Endometrium (tissue), 2 donors: ENCODE measurements around the gene ASH1L.
A peak's percentile ranks its signal among the peaks of the same experiment; 100 is the strongest.
"Not testable (repeated sequence)": the region's sequence is repeated elsewhere in the genome, so short reads cannot be mapped to it uniquely, and the experiment has no call there.

Experiments used
- FAIRE-seq: peaks from 2 replicates; lab custom pipeline; 2012; peaks lifted over from hg19 to GRCh38; lab: Jason Lieb, UNC
- donor health status: control.
- donor health status: control.

Gene ASH1L, protein sequence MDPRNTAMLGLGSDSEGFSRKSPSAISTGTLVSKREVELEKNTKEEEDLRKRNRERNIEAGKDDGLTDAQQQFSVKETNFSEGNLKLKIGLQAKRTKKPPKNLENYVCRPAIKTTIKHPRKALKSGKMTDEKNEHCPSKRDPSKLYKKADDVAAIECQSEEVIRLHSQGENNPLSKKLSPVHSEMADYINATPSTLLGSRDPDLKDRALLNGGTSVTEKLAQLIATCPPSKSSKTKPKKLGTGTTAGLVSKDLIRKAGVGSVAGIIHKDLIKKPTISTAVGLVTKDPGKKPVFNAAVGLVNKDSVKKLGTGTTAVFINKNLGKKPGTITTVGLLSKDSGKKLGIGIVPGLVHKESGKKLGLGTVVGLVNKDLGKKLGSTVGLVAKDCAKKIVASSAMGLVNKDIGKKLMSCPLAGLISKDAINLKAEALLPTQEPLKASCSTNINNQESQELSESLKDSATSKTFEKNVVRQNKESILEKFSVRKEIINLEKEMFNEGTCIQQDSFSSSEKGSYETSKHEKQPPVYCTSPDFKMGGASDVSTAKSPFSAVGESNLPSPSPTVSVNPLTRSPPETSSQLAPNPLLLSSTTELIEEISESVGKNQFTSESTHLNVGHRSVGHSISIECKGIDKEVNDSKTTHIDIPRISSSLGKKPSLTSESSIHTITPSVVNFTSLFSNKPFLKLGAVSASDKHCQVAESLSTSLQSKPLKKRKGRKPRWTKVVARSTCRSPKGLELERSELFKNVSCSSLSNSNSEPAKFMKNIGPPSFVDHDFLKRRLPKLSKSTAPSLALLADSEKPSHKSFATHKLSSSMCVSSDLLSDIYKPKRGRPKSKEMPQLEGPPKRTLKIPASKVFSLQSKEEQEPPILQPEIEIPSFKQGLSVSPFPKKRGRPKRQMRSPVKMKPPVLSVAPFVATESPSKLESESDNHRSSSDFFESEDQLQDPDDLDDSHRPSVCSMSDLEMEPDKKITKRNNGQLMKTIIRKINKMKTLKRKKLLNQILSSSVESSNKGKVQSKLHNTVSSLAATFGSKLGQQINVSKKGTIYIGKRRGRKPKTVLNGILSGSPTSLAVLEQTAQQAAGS (N-terminal part only)

DNA sequence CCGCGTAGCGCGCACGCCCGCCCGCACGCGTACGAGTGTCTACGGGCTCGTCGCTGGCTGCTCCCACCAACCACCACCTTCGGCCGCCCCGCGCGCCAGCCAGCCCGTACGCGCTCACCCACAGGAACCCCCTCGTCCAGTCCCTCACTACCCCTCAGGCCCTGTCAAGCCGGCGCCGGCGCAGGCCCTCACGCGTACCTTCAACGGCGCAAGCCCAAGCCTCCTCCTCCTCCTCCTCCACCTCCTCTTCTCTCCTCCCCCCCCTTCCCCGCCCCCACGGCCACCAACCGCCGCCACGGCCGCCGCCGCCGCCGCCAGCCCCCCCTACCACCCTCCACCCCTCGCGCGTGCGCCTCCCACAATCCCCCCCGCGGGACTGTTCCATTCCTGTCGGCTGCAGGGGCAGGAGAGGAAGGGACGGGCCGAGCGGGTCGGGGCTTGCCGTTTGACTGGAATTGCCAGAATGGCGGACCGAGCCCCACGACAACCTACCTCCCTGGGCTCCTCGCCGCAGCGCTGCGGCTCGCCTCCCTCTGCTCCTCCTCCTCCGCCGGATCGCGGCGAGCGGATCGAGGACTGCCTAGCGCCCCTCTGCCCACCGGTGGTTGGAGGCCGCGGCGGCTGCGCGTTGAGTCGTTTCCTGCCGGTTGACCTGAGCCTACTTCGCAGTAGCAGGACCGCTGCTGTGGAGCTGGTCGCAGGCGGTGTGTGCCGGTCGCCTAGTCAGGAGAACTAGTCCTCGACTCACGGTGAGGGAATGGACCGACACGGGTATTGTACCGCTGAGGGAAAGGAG lies at the start of gene ASH1L:
Gene ASH1L, minus strand, starts transcription at position 223 of the 796 bp plus-strand sequence. CDS start 41,284 bp downstream, outside the sequence.
- no peak for FAIRE-seq

DNA sequence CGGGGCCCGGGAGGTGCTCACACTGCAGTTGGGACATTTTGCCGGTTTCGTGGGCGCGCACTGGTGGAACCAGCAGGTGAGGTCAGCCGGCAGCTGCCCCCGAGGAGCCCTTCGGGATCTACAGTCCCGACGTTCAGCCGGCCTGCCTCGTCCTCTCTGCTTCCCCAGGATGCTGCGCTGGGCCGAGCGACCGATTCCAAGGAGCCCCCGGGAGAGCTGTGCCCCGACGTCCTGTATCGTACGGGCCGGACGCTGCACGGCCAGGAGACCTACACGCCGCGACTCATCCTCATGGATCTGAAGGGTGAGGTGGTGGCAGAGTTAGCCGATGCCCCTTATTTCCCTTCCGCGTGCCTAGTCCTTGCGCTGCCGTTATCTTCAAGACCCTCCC lies 47.6 kb upstream of the ASH1L start:
- FAIRE-seq, result not testable (repeated sequence)

DNA sequence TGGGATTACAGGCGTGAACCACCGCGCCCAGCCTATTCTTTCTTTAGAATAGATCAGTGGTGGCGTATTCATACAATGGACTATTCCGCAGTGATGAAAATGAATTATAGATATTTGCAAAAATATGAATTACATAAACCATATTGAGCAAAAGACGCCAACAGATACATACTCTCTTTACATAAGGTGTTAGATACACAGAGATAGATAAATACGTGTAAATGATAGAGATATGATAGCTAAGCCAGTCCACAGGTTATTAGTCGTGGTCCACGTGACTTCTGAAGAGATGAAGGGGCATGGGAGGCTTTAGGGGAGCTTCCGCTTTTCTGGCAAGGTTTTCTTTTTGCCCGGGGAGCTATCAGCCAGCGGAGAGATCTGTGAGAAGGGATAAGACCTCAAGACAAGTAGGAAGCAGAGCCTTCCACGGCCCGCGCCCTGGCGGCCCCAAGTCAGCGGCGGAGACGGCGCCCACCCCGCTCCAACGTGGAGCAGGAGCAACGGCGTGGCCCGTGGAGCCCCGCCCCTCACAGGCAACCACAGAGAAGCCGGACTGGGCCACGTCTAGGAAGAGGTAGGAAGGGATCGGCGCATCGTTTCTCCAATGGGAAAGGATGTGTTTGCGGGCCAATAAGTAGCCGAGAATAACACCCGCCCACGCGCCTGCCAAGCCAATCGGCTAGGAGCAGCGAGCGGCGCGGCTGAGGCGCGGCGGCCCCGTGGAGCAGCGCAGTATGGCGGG lies 47.1 kb upstream of the ASH1L start, which contains the start of gene MSTO1:
Gene MSTO1, plus strand, starts transcription at position 704 of the 742 bp plus-strand sequence. Its CDS starts 31 bp downstream, at position 735.
- FAIRE-seq, result peak; percentile 73

DNA sequence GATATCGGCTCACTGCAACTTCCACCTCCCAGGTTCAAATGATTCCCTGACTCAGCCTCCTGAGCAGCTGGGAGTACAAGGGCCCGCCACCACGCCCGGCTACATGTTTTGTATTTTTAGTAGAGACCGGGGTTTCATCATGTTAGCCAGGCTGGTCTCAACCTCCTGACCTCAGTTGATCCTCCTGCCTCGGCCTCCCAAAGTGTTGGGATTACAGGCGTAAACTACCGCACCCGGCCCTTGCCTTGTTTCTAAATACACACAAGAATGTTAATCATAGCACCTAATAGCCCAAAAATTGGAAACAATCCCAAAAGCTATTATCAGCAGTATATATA lies 46.3 kb upstream of the ASH1L start:
- no peak for FAIRE-seq

DNA sequence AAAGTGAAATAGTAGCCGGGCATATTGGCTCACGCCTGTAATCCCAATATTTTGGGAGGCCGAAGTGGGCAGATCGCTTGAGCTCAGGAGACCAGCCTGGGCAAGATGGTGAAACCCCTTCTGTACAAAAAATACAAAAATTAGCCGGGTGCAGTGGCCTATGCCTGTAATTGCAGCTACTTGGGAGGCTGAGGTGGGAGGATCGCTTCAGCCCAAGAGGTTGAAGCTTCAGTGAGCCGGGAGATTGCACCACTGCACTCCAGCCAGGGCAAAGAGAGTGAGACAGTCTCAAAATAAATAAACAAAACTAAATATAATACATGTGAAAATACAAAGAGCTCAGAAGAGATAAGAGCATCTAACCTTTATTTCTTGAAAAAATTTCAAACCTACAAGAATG lies 45.1 kb upstream of the ASH1L start:
- no peak for FAIRE-seq

DNA sequence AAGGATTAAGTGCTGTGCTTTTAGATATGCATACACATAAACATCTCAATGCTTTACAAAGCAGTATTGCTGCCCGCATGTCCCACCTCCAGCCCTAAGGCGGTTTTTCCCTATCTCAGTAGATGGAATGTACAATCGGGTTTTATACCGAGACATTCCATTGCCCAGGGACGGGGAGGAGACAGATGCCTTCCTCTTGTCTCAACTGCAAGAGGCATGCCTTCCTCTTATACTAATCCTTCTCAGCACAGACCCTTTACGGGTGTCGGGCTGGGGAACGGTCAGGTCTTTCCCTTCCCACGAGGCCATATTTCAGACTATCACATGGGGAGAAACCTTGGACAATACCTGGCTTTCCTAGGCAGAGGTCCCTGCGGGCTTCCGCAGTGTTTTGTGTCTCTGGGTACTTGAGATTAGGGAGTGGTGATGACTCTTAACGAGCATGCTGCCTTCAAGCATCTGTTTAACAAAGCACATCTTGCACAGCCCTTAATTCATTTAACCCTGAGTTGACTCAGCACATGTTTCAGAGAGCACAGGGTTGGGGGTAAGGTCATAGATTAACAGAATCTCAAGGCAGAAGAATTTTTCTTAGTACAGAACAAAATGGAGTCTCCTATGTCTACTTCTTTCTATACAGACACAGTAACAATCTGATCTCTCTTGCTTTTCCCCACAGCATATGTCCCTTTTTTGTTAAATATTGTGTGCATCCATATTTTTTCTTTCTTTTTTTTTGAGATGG lies 37.4 kb upstream of the ASH1L start:
- not testable (repeated sequence) for FAIRE-seq

DNA sequence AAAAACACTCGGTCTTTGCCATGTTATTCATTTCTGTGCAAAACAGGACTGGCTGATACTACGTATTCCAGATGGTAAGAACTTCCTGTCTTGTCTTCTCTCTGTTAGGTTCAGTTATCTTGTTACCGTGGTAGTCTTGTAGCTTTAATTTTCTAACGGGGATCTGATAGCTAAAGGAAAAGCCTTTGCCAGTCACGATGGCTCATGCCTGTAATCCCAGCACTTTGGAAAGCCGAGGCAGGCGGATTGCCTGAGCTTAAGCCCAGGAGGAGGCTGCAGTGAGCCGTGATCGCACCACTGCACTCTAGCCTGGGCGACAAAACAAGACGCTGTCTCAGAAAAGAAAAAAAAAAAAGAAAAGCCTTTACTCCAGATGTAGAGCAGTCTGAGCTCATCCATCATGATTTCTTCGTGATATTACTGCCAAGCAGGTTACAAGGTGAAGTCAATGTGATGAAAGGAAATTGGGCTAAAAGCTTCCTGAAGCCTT lies 36.3 kb upstream of the ASH1L start:
- no peak for FAIRE-seq

DNA sequence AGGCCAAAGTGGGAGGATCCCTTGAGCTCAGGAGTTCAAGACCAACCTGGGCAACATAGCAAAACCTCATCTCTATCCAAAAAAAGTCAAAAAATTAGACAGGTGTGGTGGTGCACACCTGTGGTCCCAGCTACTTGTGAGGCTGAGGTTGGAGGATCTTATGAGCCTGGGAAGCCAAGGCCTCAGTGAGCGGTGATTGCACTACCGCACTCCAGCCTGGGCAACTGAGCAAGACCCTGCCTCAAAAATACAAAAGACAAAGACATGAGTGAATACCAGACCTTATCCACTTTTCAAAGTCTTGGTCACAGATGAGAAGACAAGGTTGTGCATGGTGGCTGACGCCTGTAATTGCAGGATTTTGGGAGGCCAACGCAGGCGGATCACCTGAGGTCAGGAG lies 34.3 kb upstream of the ASH1L start:
- FAIRE-seq, result no peak

DNA sequence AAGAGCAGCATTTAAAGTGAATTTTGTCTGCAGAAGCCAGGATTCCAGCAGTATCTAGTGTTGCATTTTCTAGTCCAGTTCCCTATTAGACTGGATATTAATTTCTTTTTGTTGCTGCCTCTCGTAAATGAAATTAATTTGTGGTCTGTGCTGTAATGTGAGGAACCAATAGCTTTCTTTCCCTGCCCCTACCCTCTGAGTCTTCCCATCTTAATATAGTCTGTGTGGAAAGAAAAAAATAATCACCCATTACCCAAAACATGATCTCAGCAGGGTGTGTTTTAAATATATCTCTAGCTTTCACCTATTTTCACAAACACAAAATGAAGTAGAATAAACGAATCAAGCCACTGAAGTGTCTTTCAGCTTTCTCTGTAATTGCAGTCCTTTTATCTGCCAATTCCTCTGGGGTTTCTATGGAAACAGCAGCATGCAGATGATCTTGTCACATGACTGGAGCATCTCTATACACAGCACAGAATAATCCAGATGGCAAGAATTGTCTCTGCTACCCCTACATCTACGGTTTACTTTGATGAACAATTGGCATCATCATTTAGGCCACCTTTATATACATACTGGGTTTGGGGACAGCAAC lies 33.4 kb upstream of the ASH1L start:
- FAIRE-seq, result not testable (repeated sequence)

DNA sequence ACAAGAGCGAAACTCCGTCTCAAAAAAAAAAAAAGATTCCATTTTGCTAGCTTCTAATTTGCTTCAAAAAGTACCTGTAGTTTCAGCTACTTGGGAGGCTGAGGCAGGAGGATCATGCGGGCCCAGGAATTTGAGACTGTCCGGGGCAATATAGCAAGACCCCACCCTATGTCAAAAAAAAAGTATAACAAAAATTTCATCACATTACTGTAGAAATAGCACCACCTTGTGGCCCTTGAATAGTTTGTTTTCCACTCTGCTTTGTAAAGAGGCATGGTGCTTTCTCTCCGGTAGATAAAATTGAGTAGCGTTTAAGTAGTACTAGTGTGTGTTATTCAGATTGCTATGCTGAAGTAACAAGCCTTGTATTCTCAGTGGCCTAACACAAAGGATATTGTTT lies 29.2 kb upstream of the ASH1L start:
- FAIRE-seq, result no peak

DNA sequence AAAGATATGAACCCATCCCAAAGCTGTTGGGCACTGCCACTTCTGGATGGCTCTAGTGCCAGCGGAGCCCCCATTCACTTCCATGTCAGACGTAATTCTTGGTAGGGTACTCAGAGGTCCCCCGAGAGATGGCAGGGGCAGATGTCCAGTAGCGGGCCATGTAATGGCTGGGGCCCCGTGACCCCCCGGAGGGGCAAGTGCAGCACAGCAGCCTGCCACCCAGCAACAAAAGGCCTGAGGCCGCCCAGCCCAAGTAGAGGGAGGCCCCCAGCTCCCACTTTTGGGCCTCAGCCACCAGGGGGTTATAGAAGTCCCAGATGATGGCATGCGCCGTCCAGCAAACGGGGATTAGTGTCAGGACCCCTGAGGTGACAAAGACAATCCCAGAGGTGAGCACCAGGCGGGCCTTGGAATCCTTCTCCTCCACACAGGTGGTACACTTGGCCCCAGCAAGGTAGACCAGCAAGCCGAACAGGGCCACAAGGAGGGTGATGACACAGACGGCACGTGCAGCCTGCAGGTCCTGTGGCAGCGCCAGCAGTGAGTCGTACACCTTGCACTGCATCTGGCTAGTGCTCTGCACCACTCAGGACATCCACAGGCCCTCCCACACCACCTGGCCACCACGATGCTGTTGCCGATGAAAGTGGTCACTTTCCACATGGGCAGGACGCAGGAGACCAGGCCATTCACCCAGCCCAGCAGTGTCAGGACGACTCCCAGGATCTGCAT lies 28.1 kb upstream of the ASH1L start:
- FAIRE-seq, result not testable (repeated sequence)

DNA sequence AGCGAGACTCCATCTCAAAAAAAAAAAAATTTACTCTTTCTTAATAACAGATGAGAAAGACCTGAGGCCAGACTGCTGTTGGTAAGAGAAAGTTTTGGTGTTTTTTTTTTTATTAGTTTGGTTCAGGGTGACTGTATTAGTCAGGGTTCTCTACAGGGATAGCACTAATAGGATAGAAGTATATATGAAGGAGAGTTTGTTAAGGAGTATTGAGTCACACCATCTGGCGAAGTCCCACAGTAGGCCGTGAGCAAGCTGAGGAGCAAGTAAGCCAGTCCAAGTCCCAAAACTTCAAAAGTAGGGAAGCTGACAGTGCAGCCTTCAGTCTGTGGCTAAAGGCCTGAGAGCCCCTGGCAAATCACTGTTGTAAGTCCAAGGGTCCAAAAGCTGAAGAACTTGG lies 26.7 kb upstream of the ASH1L start:
- FAIRE-seq, result not testable (repeated sequence)

DNA sequence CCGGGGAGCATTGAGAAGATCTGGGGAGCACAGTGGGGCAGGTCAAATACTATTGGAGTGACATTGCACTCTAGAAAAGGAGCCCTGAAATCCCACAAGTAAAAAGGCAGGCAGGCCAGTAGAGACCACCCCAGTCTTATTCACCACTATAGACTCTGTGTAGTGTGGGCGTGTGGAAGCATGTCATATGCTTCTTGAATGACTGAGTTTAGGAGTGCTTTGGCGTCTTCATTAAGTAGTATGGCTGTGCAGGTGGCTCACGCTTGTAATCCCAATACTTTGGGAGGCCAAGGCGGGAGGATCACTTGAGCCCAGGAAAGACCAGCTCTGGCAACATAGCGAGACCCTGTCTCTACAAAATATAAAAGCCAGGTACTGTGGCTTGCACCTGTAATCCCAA lies 21.2 kb upstream of the ASH1L start:
- FAIRE-seq, result not testable (repeated sequence)

DNA sequence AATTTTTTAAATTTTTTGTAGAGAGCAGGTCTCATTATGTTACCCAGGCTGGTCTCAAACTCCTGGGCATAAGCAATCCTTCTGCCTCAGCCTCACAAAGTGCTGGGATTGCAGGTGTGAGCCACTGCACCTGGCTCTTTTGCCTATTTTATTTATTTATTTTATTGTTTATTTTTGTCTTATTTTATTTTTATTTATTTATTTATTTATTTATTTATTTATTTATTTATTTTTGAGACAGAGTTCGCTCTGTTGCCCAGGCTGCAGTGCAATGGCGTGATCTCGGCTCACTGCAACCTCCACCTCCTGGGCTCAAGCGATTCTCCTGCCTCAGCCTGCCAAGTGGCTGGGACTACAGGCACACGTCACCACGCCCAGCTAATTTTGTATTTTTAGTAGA lies 13.0 kb upstream of the ASH1L start:
- FAIRE-seq, result not testable (repeated sequence)

DNA sequence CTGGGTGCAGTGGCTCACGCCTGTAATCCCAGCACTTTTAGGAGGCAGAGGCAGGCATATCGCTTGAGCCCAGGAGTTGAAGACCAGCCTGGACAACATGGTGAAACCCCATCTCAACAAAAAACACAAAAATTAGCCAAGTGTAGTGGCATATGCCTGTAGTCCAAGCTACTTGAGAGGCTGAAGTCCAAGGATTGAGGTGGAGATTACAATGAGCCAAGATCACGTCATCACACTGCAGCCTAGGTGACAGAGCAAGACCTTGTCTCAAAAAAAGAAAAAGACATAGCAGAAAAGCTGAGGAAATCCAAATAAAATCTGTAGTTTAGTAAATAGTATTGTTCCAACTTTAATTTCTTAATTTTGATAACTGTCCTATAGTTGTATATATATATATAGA lies 11.5 kb upstream of the ASH1L start:
- no peak for FAIRE-seq

DNA sequence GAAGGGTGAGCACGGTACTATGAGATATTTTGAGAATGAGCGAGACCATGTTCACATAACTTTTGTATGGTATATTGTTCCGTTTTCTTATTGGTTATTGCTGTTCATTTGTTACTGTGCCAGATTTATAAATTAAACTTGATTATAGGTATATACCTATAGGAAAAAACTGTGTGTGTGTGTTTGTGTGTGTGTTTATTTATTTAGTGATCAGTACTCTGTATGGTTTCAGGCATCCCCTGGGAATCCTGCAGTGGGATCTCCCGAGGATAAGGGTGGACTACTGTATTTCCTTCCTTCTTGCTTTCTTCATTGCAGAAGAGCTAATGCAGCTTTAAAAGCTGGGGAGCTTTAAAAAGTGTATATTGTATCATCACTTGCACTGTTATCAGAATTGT lies 8.0 kb upstream of the ASH1L start:
- FAIRE-seq, result no peak

DNA sequence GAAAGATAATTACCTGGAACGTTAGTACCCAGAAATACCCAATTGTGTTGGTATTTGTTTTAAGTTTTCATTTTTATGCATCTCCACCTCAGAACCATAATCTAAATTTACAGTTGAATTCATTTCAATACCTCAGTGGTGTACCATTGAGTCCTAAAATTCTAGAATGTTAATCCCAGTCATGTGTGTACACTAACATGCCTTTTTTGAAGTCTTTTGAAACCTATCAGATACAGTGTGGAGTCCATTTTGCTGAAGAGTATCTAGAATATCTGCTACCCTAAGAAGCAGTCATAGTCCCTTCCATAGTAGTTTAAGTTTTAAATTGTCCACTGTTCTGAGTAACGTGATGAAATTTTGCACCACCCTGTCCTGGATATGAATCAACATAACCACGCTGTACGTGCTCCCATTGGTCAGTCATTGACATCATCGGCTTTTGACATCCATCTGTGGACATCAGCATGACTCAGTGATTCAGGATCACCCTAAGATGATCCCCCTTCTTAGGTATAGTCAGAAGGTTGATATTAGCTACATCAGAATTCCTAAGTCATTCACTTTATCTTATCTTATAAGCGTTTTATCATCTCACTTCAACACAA lies 7.5 kb upstream of the ASH1L start:
- no peak for FAIRE-seq

DNA sequence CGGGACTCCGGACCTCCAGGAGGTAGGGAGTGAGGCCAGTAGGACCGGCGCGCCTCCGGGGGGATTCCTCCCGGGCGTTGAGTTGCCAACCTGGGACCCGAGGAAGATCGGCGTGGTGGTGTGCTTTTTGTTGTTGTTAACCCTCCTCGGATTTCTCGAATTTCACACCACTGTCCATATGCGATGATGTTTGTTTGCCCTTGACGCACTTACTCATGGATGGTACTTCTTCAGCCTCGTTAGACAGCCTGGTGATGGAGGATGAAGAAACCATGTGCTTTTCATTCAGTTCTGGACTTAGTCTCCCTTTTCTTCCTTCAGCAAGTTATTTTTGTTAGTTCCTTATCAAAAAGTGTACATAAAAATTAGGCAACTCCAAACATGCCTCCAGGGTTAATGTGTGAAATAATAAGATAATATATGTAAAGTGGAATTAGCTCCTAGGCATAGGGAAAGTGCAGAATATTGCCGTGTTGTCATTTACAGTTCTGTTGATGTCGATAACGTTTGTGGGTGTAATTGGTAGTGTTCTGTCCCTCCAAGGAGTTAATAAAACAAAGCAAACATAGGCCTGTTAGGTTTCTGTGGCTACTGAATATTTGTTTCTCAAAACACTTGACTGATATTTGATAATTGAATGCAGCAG lies 897 bp upstream of the ASH1L start:
- not testable (repeated sequence) for FAIRE-seq
